ENCODE results near the gene IFNA7. TPM values are rescaled to one million over a fixed set of nuclear protein-coding genes. Genes with fewer than 3 reads are reported as not detected.
A peak's percentile ranks its signal among the peaks of the same experiment; 100 is the strongest.
"Not testable (repeated sequence)": the region's sequence is repeated elsewhere in the genome, so short reads cannot be mapped to it uniquely, and the experiment has no call there.

Gene IFNA7
- total RNA-seq, 2 donors from 2014 or later = not detected

- peak in 1 of 2 donors; percentile 77 for ATAC-seq
- Mint-ChIP-seq H3K9me3 (no peaks in the 10 kb centered on the region), H3K27ac (no peak overlapping the region), H3K36me3 (no peaks in the 10 kb centered on the region)
- no peak for DNase-seq (ENCODE audit: low spot score in 2 of 2)
Measured at GRCh38 chr9:21205204-21205603, 3.2 kb upstream of the IFNA7 start.

GRCh38 chr9:21194867-21195776 is 6.9 kb downstream of the IFNA7 start:
- H3K9me3 Mint-ChIP-seq, H3K36me3 Mint-ChIP-seq: not testable (repeated sequence)
- ATAC-seq = peak; percentile 74 to 85
- peak overlapping the region in 1 of 2 donors; percentile 28 for H3K27ac Mint-ChIP-seq
- DNase-seq (ENCODE audit: low spot score in 2 of 2) = peak in 1 of 2 donors; percentile 36

GRCh38 chr9:21187487-21187886 is 14.5 kb downstream of the IFNA7 start, which contains the start of gene IFNA4:
TSS of gene IFNA4 (minus strand) at chr9:21187587. CDS start at chr9:21187531, 56 bp downstream.
- not testable (repeated sequence) for H3K9me3 Mint-ChIP-seq; ATAC-seq; DNase-seq (ENCODE audit: low spot score in 2 of 2); H3K36me3 Mint-ChIP-seq; H3K27ac Mint-ChIP-seq

GRCh38 chr9:21182810-21183736 is 18.9 kb downstream of the IFNA7 start:
- not testable (repeated sequence) for H3K9me3 Mint-ChIP-seq; H3K36me3 Mint-ChIP-seq; DNase-seq (ENCODE audit: low spot score in 2 of 2)
- ATAC-seq = peak; percentile 53 to 79
- peak overlapping the region in 1 of 2 donors; percentile 27 for H3K27ac Mint-ChIP-seq

GRCh38 chr9:21174671-21175070 is 27.3 kb downstream of the IFNA7 start:
- Mint-ChIP-seq H3K27ac (no peak overlapping the region), H3K36me3 (no peaks in the 10 kb centered on the region), H3K9me3 (no peaks in the 10 kb centered on the region)
- no peak for DNase-seq (ENCODE audit: low spot score in 2 of 2)
- ATAC-seq = no peak

DNA sequence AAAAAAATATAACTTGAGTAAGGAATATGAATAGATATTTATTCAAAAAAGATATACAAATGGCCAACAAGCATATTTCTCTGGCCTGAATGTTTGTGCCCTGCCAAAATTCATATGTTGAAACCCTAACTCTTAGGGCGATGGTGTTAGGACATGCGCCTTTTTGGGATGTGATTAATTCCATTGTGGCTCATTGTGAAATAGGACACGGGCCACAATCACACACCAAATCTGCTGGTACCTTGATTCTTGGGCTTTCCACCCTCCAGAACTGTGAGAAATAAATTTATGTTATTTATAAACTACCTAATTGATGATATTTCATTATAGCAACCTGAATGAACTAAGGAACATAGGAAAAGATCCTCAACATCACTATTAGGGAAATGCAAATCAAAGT is 29.8 kb downstream of the IFNA7 start:
- no peak for ATAC-seq
- no peak overlapping the region for H3K27ac Mint-ChIP-seq
- H3K36me3 Mint-ChIP-seq = no peaks in the 10 kb centered on the region
- DNase-seq (ENCODE audit: low spot score in 2 of 2) = no peak
- H3K9me3 Mint-ChIP-seq = no peaks in the 10 kb centered on the region

GRCh38 chr9:21171351-21171750 is 30.7 kb downstream of the IFNA7 start:
- DNase-seq (ENCODE audit: low spot score in 2 of 2) (no peak), ATAC-seq (no peak)
- Mint-ChIP-seq H3K9me3 (no peaks in the 10 kb centered on the region), H3K36me3 (no peaks in the 10 kb centered on the region), H3K27ac (no peak overlapping the region)

GRCh38 chr9:21166560-21166959 is 35.4 kb downstream of the IFNA7 start, which contains the start of gene IFNA21:
TSS of gene IFNA21 (minus strand) at chr9:21166660. CDS start at chr9:21166612, 48 bp downstream.
- not testable (repeated sequence) for ATAC-seq; H3K27ac Mint-ChIP-seq; DNase-seq (ENCODE audit: low spot score in 2 of 2); H3K9me3 Mint-ChIP-seq; H3K36me3 Mint-ChIP-seq

- no peak for ATAC-seq
- no peak for DNase-seq (ENCODE audit: low spot score in 2 of 2)
- no peaks in the 10 kb centered on the region for H3K36me3 Mint-ChIP-seq
- no peaks in the 10 kb centered on the region for H3K9me3 Mint-ChIP-seq
- no peak overlapping the region for H3K27ac Mint-ChIP-seq
Measured at GRCh38 chr9:21165516-21165915, 36.5 kb downstream of the IFNA7 start.

- Mint-ChIP-seq H3K9me3 (peaks cover 8 to 10% of the 10 kb centered on the region in 2 donors), H3K27ac (no peak overlapping the region), H3K36me3 (no peaks in the 10 kb centered on the region)
- DNase-seq (ENCODE audit: low spot score in 2 of 2) (no peak), ATAC-seq (no peak)
Measured at GRCh38 chr9:21160178-21160577, 41.8 kb downstream of the IFNA7 start.

DNA sequence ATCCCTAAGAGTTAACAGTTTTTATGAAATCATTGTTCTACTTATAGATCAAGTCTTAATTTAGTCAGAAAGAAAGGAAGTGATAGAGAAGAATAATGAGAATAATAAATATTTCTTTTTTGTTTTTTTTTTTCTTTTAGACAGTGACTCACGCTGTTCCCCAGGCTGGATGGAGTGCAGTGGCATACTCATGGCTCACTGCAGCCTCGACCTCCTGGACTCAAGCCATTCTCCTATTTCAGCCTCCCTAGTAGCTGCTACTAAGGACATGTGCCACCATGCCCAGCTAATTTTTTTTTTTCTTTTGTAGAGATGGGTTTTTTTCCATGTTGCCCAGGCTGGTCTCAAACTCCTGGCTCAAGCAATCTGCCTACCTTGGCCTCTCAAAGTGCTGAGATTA is 46.5 kb downstream of the IFNA7 start:
- no peaks in the 10 kb centered on the region for H3K36me3 Mint-ChIP-seq
- no peak overlapping the region for H3K27ac Mint-ChIP-seq
- ATAC-seq = no peak
- H3K9me3 Mint-ChIP-seq = peaks cover 8 to 10% of the 10 kb centered on the region in 2 donors
- no peak for DNase-seq (ENCODE audit: low spot score in 2 of 2)

- Mint-ChIP-seq H3K27ac (no peak overlapping the region), H3K36me3 (peaks cover 0 to 2% of the 10 kb centered on the region in 2 donors), H3K9me3 (peaks cover 8 to 10% of the 10 kb centered on the region in 2 donors)
- DNase-seq (ENCODE audit: low spot score in 2 of 2) = no peak
- peak in 1 of 2 donors; percentile 63 for ATAC-seq
Measured at GRCh38 chr9:21154018-21154608, 47.9 kb downstream of the IFNA7 start.

- Mint-ChIP-seq H3K36me3 (peaks cover 3 to 5% of the 10 kb centered on the region in 2 donors), H3K9me3 (peaks cover 7 to 10% of the 10 kb centered on the region in 2 donors), H3K27ac (no peak overlapping the region)
- ATAC-seq (no peak), DNase-seq (ENCODE audit: low spot score in 2 of 2) (no peak)
Measured at GRCh38 chr9:21153336-21154017, 48.5 kb downstream of the IFNA7 start.
